PFSK-1 (cell line): ENCODE data around the gene STPG4.

Experiments
- FOXP2 ChIP-seq: optimal IDR thresholded peaks from 2 replicates; pipeline ENCODE3; 2011; ENCODE audit warnings: borderline replicate concordance, control low read depth, inconsistent platforms; ENCODE audit not compliant: insufficient read depth; ENCODE audit errors: extremely low read length, extremely low read depth
- POLR2AphosphoS5 ChIP-seq: IDR thresholded peaks from 2 replicates; pipeline ENCODE4 v1.6.1; 2012; ENCODE audit warnings: low read depth, mild to moderate bottlenecking, control low read depth, low read length, moderate library complexity
- SIN3A ChIP-seq: IDR thresholded peaks from 2 replicates; pipeline ENCODE4 v1.6.1; 2012; ENCODE audit warnings: mild to moderate bottlenecking, low read length, moderate library complexity, borderline replicate concordance; ENCODE audit not compliant: insufficient read depth
- TAF1 ChIP-seq: IDR thresholded peaks from 2 replicates; pipeline ENCODE4 v1.6.1; 2012; ENCODE audit warnings: low read length, control low read depth, borderline replicate concordance; ENCODE audit not compliant: insufficient read depth
- TF ChIP-seq, protein P1 (sequence below), 2 experiments: IDR thresholded peaks; 2 replicates each; pipeline versions ENCODE4 v1.6.1 to v1.8.0; 2011 to 2012; ENCODE audit warnings: low read depth in 2 of 2, low read length in 2 of 2, control low read depth in 1 of 2, inconsistent platforms in 1 of 2, mild to moderate bottlenecking in 1 of 2, moderate library complexity in 1 of 2; ENCODE audit not compliant: insufficient read depth in 1 of 2

The STPG4 gene

DNA sequence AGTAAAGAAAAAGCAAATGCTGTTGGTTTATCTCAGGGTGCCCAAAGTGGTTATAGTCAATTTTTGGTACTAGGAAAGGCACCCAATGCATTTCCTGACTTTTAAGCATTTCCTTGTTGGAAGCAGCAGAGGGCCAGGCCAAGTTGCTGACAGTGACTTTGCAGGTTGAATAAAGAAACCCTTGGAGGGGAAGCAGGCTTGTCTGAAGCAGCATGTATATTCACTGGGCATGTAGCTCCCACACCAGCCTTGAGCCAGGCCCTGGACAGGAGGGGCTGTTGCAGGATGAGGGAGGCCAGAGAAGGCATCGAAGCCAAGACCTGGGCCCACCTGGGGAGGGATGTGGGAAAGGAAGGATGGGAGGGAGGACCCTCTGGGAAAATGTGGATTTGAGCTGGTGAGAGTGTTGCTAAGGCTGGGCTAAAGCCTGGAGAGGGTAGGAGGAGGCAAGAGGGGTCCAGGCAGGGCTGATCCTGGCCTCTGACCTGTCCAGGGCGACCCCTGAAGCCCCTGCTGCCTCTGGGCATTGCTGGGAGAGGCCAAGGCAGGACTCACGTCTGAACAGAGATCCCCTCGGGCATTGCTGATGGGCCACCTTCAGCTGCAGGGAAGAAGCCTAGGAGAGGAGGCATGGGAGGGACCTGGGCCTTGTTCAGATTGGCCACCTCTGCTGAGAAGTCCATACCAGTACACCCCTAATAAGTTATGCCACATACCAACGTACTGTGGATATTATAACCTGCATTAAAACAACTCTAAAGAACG is 79.6 kb downstream of the STPG4 start:
- TF ChIP-seq FOXP2 (no peak), SIN3A (no peak), POLR2AphosphoS5 (no peak), TAF1 (no peak)
- TF ChIP-seq, protein P1, sequence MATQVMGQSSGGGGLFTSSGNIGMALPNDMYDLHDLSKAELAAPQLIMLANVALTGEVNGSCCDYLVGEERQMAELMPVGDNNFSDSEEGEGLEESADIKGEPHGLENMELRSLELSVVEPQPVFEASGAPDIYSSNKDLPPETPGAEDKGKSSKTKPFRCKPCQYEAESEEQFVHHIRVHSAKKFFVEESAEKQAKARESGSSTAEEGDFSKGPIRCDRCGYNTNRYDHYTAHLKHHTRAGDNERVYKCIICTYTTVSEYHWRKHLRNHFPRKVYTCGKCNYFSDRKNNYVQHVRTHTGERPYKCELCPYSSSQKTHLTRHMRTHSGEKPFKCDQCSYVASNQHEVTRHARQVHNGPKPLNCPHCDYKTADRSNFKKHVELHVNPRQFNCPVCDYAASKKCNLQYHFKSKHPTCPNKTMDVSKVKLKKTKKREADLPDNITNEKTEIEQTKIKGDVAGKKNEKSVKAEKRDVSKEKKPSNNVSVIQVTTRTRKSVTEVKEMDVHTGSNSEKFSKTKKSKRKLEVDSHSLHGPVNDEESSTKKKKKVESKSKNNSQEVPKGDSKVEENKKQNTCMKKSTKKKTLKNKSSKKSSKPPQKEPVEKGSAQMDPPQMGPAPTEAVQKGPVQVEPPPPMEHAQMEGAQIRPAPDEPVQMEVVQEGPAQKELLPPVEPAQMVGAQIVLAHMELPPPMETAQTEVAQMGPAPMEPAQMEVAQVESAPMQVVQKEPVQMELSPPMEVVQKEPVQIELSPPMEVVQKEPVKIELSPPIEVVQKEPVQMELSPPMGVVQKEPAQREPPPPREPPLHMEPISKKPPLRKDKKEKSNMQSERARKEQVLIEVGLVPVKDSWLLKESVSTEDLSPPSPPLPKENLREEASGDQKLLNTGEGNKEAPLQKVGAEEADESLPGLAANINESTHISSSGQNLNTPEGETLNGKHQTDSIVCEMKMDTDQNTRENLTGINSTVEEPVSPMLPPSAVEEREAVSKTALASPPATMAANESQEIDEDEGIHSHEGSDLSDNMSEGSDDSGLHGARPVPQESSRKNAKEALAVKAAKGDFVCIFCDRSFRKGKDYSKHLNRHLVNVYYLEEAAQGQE (IDR thresholded peaks at IDR 0.05; ENCODE audit: insufficient read depth in 1 of 2, low read depth in 2 of 2, low read length in 2 of 2): no peak

DNA sequence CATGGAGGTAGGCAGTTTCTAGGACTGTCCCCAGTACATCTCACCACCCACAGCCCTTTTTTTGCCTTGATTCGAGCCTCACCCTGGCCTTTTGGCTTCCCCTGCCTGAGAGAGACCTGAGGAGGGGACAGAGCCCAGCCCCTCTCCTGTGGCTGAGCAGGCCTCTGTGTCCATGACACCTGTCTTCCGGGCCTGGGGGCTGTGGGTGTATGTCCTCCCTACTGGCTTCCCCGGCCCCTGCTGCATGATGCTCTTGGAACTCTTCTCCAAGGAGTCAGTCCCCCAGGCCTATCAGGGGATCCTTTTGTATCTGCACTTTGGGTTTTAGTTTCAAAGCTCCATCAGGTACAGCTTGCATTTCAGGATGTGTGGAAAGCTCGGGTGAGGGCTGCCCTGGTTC is 80.4 kb downstream of the STPG4 start:
- TF ChIP-seq TAF1 (no peak), POLR2AphosphoS5 (no peak), FOXP2 (no peak), SIN3A (no peak)
- TF ChIP-seq, protein P1 (IDR thresholded peaks at IDR 0.05; ENCODE audit: insufficient read depth in 1 of 2, low read depth in 2 of 2, low read length in 2 of 2): no peak

GRCh38 chr2:47073641-47074040 is 81.5 kb downstream of the STPG4 start:
- TF ChIP-seq, protein P1 (IDR thresholded peaks at IDR 0.05; ENCODE audit: insufficient read depth in 1 of 2, low read depth in 2 of 2, low read length in 2 of 2): no peak
- no peak for TF ChIP-seq FOXP2
- no peak for TF ChIP-seq TAF1
- no peak for TF ChIP-seq POLR2AphosphoS5
- no peak for TF ChIP-seq SIN3A

DNA sequence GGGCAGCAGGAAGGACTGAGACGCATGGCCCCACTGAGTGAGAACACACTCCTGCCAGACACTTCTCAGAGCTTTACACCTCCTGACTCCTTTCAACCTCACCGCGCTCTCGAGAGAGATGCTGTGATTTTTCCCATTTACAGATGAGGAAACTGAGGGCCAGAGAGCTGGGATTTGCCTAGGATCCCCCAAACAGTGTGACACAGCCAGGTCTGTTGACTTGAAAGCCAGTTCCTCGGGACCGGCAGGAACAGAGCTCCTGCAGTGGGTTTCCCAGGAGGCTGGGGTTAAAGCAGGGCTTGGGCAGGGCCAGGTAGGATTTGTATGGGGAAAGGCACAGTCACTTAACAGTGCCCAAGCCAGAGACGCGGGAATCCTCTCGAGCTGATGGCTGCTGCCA is 81.9 kb downstream of the STPG4 start:
- TF ChIP-seq POLR2AphosphoS5: no peak
- no peak for TF ChIP-seq SIN3A
- TF ChIP-seq FOXP2: no peak
- TF ChIP-seq, protein P1 (IDR thresholded peaks at IDR 0.05; ENCODE audit: insufficient read depth in 1 of 2, low read depth in 2 of 2, low read length in 2 of 2): no peak

DNA sequence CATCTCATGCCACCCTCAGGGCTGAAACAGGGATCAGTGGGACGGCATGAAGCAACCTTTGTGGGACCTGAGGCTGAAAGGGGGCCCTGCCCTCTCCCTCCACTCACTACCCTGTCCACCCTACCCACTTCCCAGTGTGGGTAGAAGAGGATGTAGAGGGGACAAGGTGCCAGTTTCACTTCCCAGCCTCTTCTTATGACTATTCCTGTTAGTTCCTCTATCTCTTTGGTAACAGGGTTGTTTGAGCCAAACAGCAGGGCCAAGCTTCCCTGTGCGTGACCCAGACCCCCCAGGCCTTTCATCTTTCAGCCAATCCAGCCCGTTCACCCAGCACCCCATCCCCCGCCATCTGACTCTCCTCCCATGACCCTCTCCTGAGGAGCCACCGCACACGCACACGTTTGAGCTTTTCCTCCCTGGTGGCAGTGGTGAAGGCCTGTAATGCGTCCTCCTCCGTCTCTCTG is 82.3 kb downstream of the STPG4 start:
- TF ChIP-seq, protein P1 (IDR thresholded peaks at IDR 0.05; ENCODE audit: insufficient read depth in 1 of 2, low read depth in 2 of 2, low read length in 2 of 2): no peak
- no peak for TF ChIP-seq SIN3A
